GM23338 (cell line): ENCODE results near the gene ELOB. TPM values are rescaled to one million over a fixed set of nuclear protein-coding genes. Genes with fewer than 3 reads are reported as not detected.
"Not testable (repeated sequence)": the region's sequence is repeated elsewhere in the genome, so short reads cannot be mapped to it uniquely, and the experiment has no call there.

Experiments
- ATAC-seq: fragments of 200-7000 bp; cut with Tn5 transposase; 3 replicates; pipeline ENCODE4 v1.9.1; 2020
- DNase-seq: peaks from one replicate; pipeline ENCODE4 v3.0.0-alpha.2; 2015; ENCODE audit warnings: low spot score
- H2AFZ ChIP-seq: fragments of 200-600 bp; sonication (generic); 2 replicates; pipeline ENCODE4 v1.8.0; 2016; ENCODE audit warnings: antibody characterized with exemption, mild to moderate bottlenecking, moderate library complexity
- H3F3A ChIP-seq: fragments of 200-600 bp; sonication (generic); replicated peaks from 2 replicates; pipeline ENCODE4 v1.8.0; 2017; ENCODE audit warnings: antibody characterized with exemption, mixed run types, low read depth
- H3K27ac ChIP-seq: fragments of 200-600 bp; sonication (generic); 2 replicates; pipeline ENCODE4 v1.6.1; 2016; ENCODE audit warnings: low read depth
- H3K27me3 ChIP-seq: fragments of 200-600 bp; sonication (generic); 2 replicates; pipeline ENCODE4 v1.8.0; 2016; ENCODE audit warnings: mild to moderate bottlenecking, mixed run types, moderate library complexity; ENCODE audit not compliant: insufficient read depth
- H3K36me3 ChIP-seq: fragments of 200-600 bp; sonication (generic); 2 replicates; pipeline ENCODE4 v1.8.0; 2016; ENCODE audit warnings: mild to moderate bottlenecking; ENCODE audit not compliant: insufficient read depth
- H3K4me1 ChIP-seq: fragments of 200-600 bp; sonication (generic); 2 replicates; pipeline ENCODE4 v1.8.0; 2016; ENCODE audit warnings: mild to moderate bottlenecking, moderate library complexity; ENCODE audit not compliant: insufficient read depth
- H3K4me2 ChIP-seq: fragments of 200-600 bp; sonication (generic); 2 replicates; pipeline ENCODE4 v1.7.1; 2017; ENCODE audit warnings: mixed run types
- H3K4me3 ChIP-seq: fragments of 200-600 bp; sonication (generic); 2 replicates; pipeline ENCODE4 v1.6.1; 2016; ENCODE audit warnings: mixed run types
- H3K79me2 ChIP-seq: fragments of 200-600 bp; sonication (generic); replicated peaks from 2 replicates; pipeline ENCODE4 v1.8.0; 2017; ENCODE audit warnings: mild to moderate bottlenecking; ENCODE audit not compliant: insufficient read depth
- H3K9me2 ChIP-seq: fragments of 200-600 bp; sonication (generic); 2 replicates; pipeline ENCODE4 v1.8.0; 2017; ENCODE audit not compliant: insufficient read depth
- H4K20me1 ChIP-seq: fragments of 200-600 bp; sonication (generic); replicated peaks from 2 replicates; pipeline ENCODE4 v1.8.0; 2017; ENCODE audit warnings: mild to moderate bottlenecking; ENCODE audit not compliant: insufficient read depth
- H3K27ac Mint-ChIP-seq: 2 replicates; pipeline ENCODE4 v1.8.0; 2020; ENCODE audit warnings: inconsistent platforms, mild to moderate bottlenecking, moderate library complexity, mixed read lengths
- H3K27me3 Mint-ChIP-seq: 3 replicates; pipeline ENCODE4 v1.8.0; 2022; ENCODE audit warnings: low read depth, mild to moderate bottlenecking, moderate library complexity, mixed read lengths, inconsistent platforms; ENCODE audit not compliant: insufficient read depth, poor library complexity
- H3K36me3 Mint-ChIP-seq: 3 replicates; pipeline ENCODE4 v1.8.0; 2021; ENCODE audit warnings: low read depth, mild to moderate bottlenecking, inconsistent platforms, moderate library complexity, mixed read lengths
- H3K4me1 Mint-ChIP-seq: 3 replicates; pipeline ENCODE4 v1.8.0; 2020; ENCODE audit warnings: mild to moderate bottlenecking, inconsistent platforms, mixed read lengths
- H3K4me3 Mint-ChIP-seq: 3 replicates; pipeline ENCODE4 v1.8.0; 2021; ENCODE audit warnings: moderate library complexity, mild to moderate bottlenecking, inconsistent platforms, mixed read lengths
- H3K9me3 Mint-ChIP-seq: 3 replicates; pipeline ENCODE4 v1.8.0; 2020; ENCODE audit warnings: moderate library complexity, mild to moderate bottlenecking, inconsistent platforms, mixed read lengths
- JUNB ChIP-seq: IDR thresholded peaks from one replicate; pipeline ENCODE4 v1.6.1; 2016; ENCODE audit warnings: antibody characterized with exemption; ENCODE audit not compliant: unreplicated experiment
- polyA plus RNA-seq: library from polyadenylated mRNA; unstranded; fragments of >200 nt; fragmentation: Nextera tagmentation; extraction: Ambion mirVana; gene quantifications from 2 replicates; pipeline ENCODE4 v1.2.1, GENCODE V29; 2016
- small RNA-seq: library from RNA; depleted of rRNA; stranded (forward); fragments of <200 nt; gene quantifications from one replicate; pipeline ENCODE3, GENCODE V24; 2014; ENCODE audit warnings: low replicate concordance
- total RNA-seq: library from RNA; depleted of rRNA; stranded (reverse); fragments of >200 nt; shearing (Covaris generic); gene quantifications from 2 replicates; pipeline ENCODE4 v1.2.3, GENCODE V29; 2014; rRNA removed

Gene ELOB
- total and polyA plus RNA-seq, 2 experiments from 2014 or later = 278 to 756 TPM

DNA sequence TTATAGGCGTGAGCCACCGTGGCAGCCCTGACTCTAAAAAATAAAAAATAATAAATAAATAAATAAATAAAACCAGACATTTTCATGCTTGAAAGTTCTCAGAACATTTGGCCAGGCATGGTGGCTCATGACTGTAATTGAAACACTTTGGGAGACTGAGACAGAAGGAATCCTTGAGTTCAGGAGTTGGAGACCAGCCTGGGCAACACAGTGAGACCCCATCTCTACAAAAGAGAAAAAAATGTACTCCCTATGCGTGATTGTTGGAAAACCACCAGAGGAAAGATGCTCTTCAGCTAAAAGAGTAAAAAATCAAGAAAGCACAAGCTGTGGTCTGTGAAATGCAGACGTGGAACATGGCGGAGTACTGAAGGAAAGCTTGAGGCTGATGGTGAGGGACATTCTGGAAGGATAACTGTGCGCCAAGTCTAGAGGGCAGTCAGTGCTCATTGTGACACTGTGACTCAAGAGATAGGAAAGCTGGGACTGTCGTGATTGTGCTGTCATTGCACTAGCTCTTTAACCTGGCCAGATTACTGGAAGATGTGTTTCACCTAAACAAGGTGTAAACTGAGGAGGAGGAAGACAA lies 52.9 kb downstream of the ELOB start:
- Mint-ChIP-seq H3K4me3 (no peak overlapping the region; the same call in 2 of the 3 replicates), H3K9me3 (no peaks in the 10 kb centered on the region), H3K27ac (no peak overlapping the region), H3K27me3 (peaks cover 4% of the 10 kb centered on the region), H3K36me3 (no peaks in the 10 kb centered on the region), H3K4me1 (peaks cover 2% of the 10 kb centered on the region; the same call in 1 of the 3 replicates)
- no peaks in the 10 kb centered on the region for H3K9me2 ChIP-seq
- no peaks in the 10 kb centered on the region for H4K20me1 ChIP-seq
- DNase-seq = no peak
- no peaks in the 10 kb centered on the region for H3K79me2 ChIP-seq
- H3K4me2 ChIP-seq = no peak overlapping the region
- no peaks in the 10 kb centered on the region for H3K27me3 ChIP-seq
- no peak overlapping the region for H3K27ac ChIP-seq
- H3K4me3 ChIP-seq = no peak overlapping the region
- no peak for ATAC-seq
- H3F3A ChIP-seq = peaks cover 13% of the 10 kb centered on the region; the same call in 1 of the 2 replicates
- H3K36me3 ChIP-seq = no peaks in the 10 kb centered on the region
- no peak for TF ChIP-seq JUNB
- H2AFZ ChIP-seq = no peak overlapping the region
- H3K4me1 ChIP-seq = no peaks in the 10 kb centered on the region

DNA sequence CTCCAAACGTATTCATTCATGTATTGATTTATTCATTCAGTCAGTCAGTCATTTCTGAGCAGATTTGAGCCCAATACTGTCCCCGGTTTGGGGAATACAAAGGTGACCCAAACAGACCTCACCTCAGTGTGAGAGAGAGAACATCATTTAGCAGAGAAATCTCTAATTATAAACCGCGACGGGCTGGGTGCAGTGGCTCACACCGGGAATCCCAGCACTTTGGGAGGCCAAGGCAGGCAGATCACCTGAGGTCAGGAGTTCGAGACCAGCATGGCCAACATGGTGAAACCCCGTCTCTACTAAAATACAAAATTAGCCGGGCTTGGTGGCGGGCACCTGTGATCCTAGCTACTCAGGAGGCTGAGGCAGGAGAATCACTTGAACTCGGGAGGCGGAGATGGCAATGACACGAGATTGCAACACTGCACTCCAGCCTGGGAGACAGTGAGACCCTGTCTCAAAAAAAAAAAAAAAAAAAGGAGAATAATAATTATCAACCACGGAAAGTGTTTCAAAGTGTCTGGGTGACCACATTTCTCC lies 55.4 kb downstream of the ELOB start:
- not testable (repeated sequence) for H3K27me3 ChIP-seq, H3K27me3 Mint-ChIP-seq, H3K36me3 ChIP-seq, H3K4me1 Mint-ChIP-seq, H3K4me1 ChIP-seq, H3K9me2 ChIP-seq, H4K20me1 ChIP-seq, DNase-seq, H3K36me3 Mint-ChIP-seq, H3K79me2 ChIP-seq, H3K9me3 Mint-ChIP-seq
- Mint-ChIP-seq H3K27ac (peak overlapping the region; percentile 72; the same call in 1 of the 2 replicates), H3K4me3 (peak overlapping the region; percentile 68)
- Histone ChIP-seq H2AFZ (peak overlapping the region; percentile 95), H3K27ac (peak overlapping the region; percentile 92), H3K4me3 (peak overlapping the region; percentile 78), H3K4me2 (peak overlapping the region; percentile 75; the same call in 1 of the 2 replicates), H3F3A (peaks cover 10% of the 10 kb centered on the region; the same call in 1 of the 2 replicates)
- ATAC-seq = peak; percentile 4

Small RNA genes lying within 50 kb of the gene (small RNA-seq; reads per million reads assigned to genes)
- gene SNORA3C = 0.07 reads per million

Other genes starting within 250 kb of the ELOB start
- 0.31 TPM in 1 of 2 replicates, not detected in the other for gene CEMP1, start 245.9 kb downstream of the ELOB start, total RNA-seq
- 7.5 and 10.1 TPM in 2 replicates for gene CEMP1, start 245.9 kb downstream of the ELOB start, polyA plus RNA-seq
- gene PDPK1, start 239.3 kb downstream of the ELOB start, total RNA-seq = 24.9 and 25.8 TPM in 2 replicates
- gene PDPK1, start 239.3 kb downstream of the ELOB start, polyA plus RNA-seq = 13.1 and 19.3 TPM in 2 replicates
- 26.1 and 31.8 TPM in 2 replicates for gene KCTD5, start 94.8 kb downstream of the ELOB start, total RNA-seq
- gene KCTD5, start 94.8 kb downstream of the ELOB start, polyA plus RNA-seq = 18.5 and 19.7 TPM in 2 replicates
- gene PRSS27, start 57.1 kb downstream of the ELOB start, total RNA-seq = 0.85 and 1.6 TPM in 2 replicates
- 0.73 and 1.1 TPM in 2 replicates for gene PRSS27, start 57.1 kb downstream of the ELOB start, polyA plus RNA-seq
- 253 and 308 TPM in 2 replicates for gene SRRM2, start 24.6 kb downstream of the ELOB start, total RNA-seq
- gene SRRM2, start 24.6 kb downstream of the ELOB start, polyA plus RNA-seq = 893 and 928 TPM in 2 replicates
- gene PRSS33, start 10.3 kb upstream of the ELOB start, total RNA-seq = 0.47 and 1.4 TPM in 2 replicates
- 0.24 TPM in 2 replicates for gene PRSS33, start 10.3 kb upstream of the ELOB start, polyA plus RNA-seq
- gene PRSS41, start 21.2 kb upstream of the ELOB start, total RNA-seq = not detected in 2 replicates
- gene PRSS41, start 21.2 kb upstream of the ELOB start, polyA plus RNA-seq = not detected in 2 replicates
- 1.1 and 2.4 TPM in 2 replicates for gene PRSS21, start 40.0 kb upstream of the ELOB start, total RNA-seq
- 3.1 and 4.0 TPM in 2 replicates for gene PRSS21, start 40.0 kb upstream of the ELOB start, polyA plus RNA-seq
- not detected in 2 replicates for gene ZG16B, start 53.0 kb upstream of the ELOB start, total RNA-seq
- gene ZG16B, start 53.0 kb upstream of the ELOB start, polyA plus RNA-seq = not detected in 2 replicates
- 2.0 and 4.6 TPM in 2 replicates for gene PRSS22, start 80.9 kb upstream of the ELOB start, total RNA-seq
- 1.3 and 2.1 TPM in 2 replicates for gene PRSS22, start 80.9 kb upstream of the ELOB start, polyA plus RNA-seq
- gene FLYWCH2, start 105.9 kb upstream of the ELOB start, total RNA-seq = 45.0 and 48.7 TPM in 2 replicates
- gene FLYWCH2, start 105.9 kb upstream of the ELOB start, polyA plus RNA-seq = 30.9 and 38.6 TPM in 2 replicates
- gene FLYWCH1, start 134.7 kb upstream of the ELOB start, total RNA-seq = 22.9 and 29.3 TPM in 2 replicates
- gene FLYWCH1, start 134.7 kb upstream of the ELOB start, polyA plus RNA-seq = 6.0 and 7.5 TPM in 2 replicates
- 16.1 and 17.6 TPM in 2 replicates for gene KREMEN2, start 187.0 kb upstream of the ELOB start, total RNA-seq
- gene KREMEN2, start 187.0 kb upstream of the ELOB start, polyA plus RNA-seq = 4.7 and 4.9 TPM in 2 replicates
- 17.7 and 29.3 TPM in 2 replicates for gene PAQR4, start 192.1 kb upstream of the ELOB start, total RNA-seq
- gene PAQR4, start 192.1 kb upstream of the ELOB start, polyA plus RNA-seq = 7.0 and 8.8 TPM in 2 replicates
- 82.1 and 100 TPM in 2 replicates for gene PKMYT1, start 203.2 kb upstream of the ELOB start, total RNA-seq
- gene PKMYT1, start 203.2 kb upstream of the ELOB start, polyA plus RNA-seq = 90.9 and 104 TPM in 2 replicates
- gene CLDN9, start 235.6 kb upstream of the ELOB start, total RNA-seq = 1.0 and 3.0 TPM in 2 replicates
- gene CLDN9, start 235.6 kb upstream of the ELOB start, polyA plus RNA-seq = 1.3 and 1.8 TPM in 2 replicates
- gene CLDN6, start 240.9 kb upstream of the ELOB start, total RNA-seq = 961 and 1,028 TPM in 2 replicates
- 537 and 551 TPM in 2 replicates for gene CLDN6, start 240.9 kb upstream of the ELOB start, polyA plus RNA-seq
- 78.0 and 100.0 TPM in 2 replicates for gene TNFRSF12A, start 243.1 kb upstream of the ELOB start, total RNA-seq
- gene TNFRSF12A, start 243.1 kb upstream of the ELOB start, polyA plus RNA-seq = 152 and 155 TPM in 2 replicates
- 17.5 and 30.2 TPM in 2 replicates for gene HCFC1R1, start 246.7 kb upstream of the ELOB start, total RNA-seq
- 192 and 211 TPM in 2 replicates for gene HCFC1R1, start 246.7 kb upstream of the ELOB start, polyA plus RNA-seq
- 71.4 and 86.6 TPM in 2 replicates for gene THOC6, start 246.8 kb upstream of the ELOB start, total RNA-seq
- gene THOC6, start 246.8 kb upstream of the ELOB start, polyA plus RNA-seq = 90.6 and 96.1 TPM in 2 replicates